Activated T-helper 2 cell treated with anti-CD3 and anti-CD28 coated beads, Interferon-gamma antibody, Interleukin-2, Interleukin-4, amounts not matched to agents 10 μg/mL and 5 μg/mL and 100 μg/mL, durations not matched to agents 14 hours and 24 hours and 36 hours (primary cell): ENCODE data around the gene ZFYVE28. TPM values are rescaled to one million over a fixed set of nuclear protein-coding genes. Genes with fewer than 3 reads are reported as not detected.
"Not testable (repeated sequence)": the region's sequence is repeated elsewhere in the genome, so short reads cannot be mapped to it uniquely, and the experiment has no call there.

Source experiments
- DNase-seq: peaks from one replicate; pipeline ENCODE4 v3.0.0; 2021; ENCODE audit warnings: low spot score
- H3K27ac Mint-ChIP-seq: one replicate; pipeline ENCODE4 v1.8.0; 2021; ENCODE audit warnings: mixed read lengths
- H3K27me3 Mint-ChIP-seq: one replicate; pipeline ENCODE4 v1.8.0; 2021; ENCODE audit warnings: low read depth, mixed read lengths
- H3K36me3 Mint-ChIP-seq: one replicate; pipeline ENCODE4 v1.8.0; 2021; ENCODE audit warnings: low read depth, mixed read lengths
- H3K4me1 Mint-ChIP-seq: one replicate; pipeline ENCODE4 v1.8.0; 2021; ENCODE audit warnings: low read depth, mixed read lengths
- H3K4me3 Mint-ChIP-seq: one replicate; pipeline ENCODE4 v1.8.0; 2021; ENCODE audit warnings: low read depth, mild to moderate bottlenecking, moderate library complexity, mixed read lengths
- H3K9me3 Mint-ChIP-seq: one replicate; pipeline ENCODE4 v1.8.0; 2021; ENCODE audit warnings: mixed read lengths
- intact Hi-C: fragments of 100-400 bp; cut with micrococcal nuclease; formaldehyde crosslinking; loops from one replicate; pipeline ENCODE4 v1.15.1; 2023
- total RNA-seq: library from RNA; stranded (reverse); gene quantifications from 2 replicates; pipeline ENCODE4 v1.2.3, GENCODE V29; 2022

Gene ZFYVE28
- total RNA-seq, 1 donor from 2014 or later: 10.0 TPM

GRCh38 chr4:2385516-2385915 is 32.9 kb downstream of the ZFYVE28 start:
- H3K4me1 Mint-ChIP-seq: peaks cover 4% of the 10 kb centered on the region
- H3K27ac Mint-ChIP-seq: no peak overlapping the region
- H3K9me3 Mint-ChIP-seq: no peaks in the 10 kb centered on the region
- intact Hi-C loops: no loop called here
- no peaks in the 10 kb centered on the region for H3K36me3 Mint-ChIP-seq
- no peaks in the 10 kb centered on the region for H3K27me3 Mint-ChIP-seq
- DNase-seq: no peak
- no peak overlapping the region for H3K4me3 Mint-ChIP-seq

GRCh38 chr4:2384245-2384644 is 34.2 kb downstream of the ZFYVE28 start:
- no peak overlapping the region for H3K27ac Mint-ChIP-seq
- intact Hi-C loops: no loop called here
- peaks cover 4% of the 10 kb centered on the region for H3K4me1 Mint-ChIP-seq
- H3K27me3 Mint-ChIP-seq: no peaks in the 10 kb centered on the region
- H3K36me3 Mint-ChIP-seq: no peaks in the 10 kb centered on the region
- H3K9me3 Mint-ChIP-seq: no peaks in the 10 kb centered on the region
- H3K4me3 Mint-ChIP-seq: no peak overlapping the region
- no peak for DNase-seq

- Mint-ChIP-seq H3K27me3 (no peaks in the 10 kb centered on the region), H3K4me3 (no peak overlapping the region), H3K9me3 (no peaks in the 10 kb centered on the region), H3K36me3 (no peaks in the 10 kb centered on the region), H3K4me1 (peaks cover 4% of the 10 kb centered on the region), H3K27ac (no peak overlapping the region)
- DNase-seq: no peak
- intact Hi-C loops: no loop called here
Observed at GRCh38 chr4:2383760-2384159, 34.7 kb downstream of the ZFYVE28 start.

GRCh38 chr4:2383220-2383631 is 35.2 kb downstream of the ZFYVE28 start:
- H3K27ac Mint-ChIP-seq, H3K9me3 Mint-ChIP-seq, H3K4me3 Mint-ChIP-seq, intact Hi-C loops, H3K36me3 Mint-ChIP-seq, H3K4me1 Mint-ChIP-seq, H3K27me3 Mint-ChIP-seq, DNase-seq: not testable (repeated sequence)

GRCh38 chr4:2382769-2383202 is 35.7 kb downstream of the ZFYVE28 start:
- H3K36me3 Mint-ChIP-seq, H3K4me1 Mint-ChIP-seq, DNase-seq, H3K4me3 Mint-ChIP-seq, H3K27ac Mint-ChIP-seq, intact Hi-C loops, H3K9me3 Mint-ChIP-seq, H3K27me3 Mint-ChIP-seq: not testable (repeated sequence)

GRCh38 chr4:2380589-2380988 is 37.9 kb downstream of the ZFYVE28 start:
- H3K27me3 Mint-ChIP-seq, H3K4me1 Mint-ChIP-seq, intact Hi-C loops, H3K27ac Mint-ChIP-seq, H3K36me3 Mint-ChIP-seq, H3K4me3 Mint-ChIP-seq, DNase-seq, H3K9me3 Mint-ChIP-seq: not testable (repeated sequence)

- Mint-ChIP-seq H3K27me3 (no peaks in the 10 kb centered on the region), H3K36me3 (peaks cover 1% of the 10 kb centered on the region), H3K4me1 (peaks cover 4% of the 10 kb centered on the region), H3K27ac (no peak overlapping the region), H3K4me3 (no peak overlapping the region), H3K9me3 (no peaks in the 10 kb centered on the region)
- no peak for DNase-seq
- intact Hi-C loops: no loop called here
Observed at GRCh38 chr4:2378898-2379297, 39.5 kb downstream of the ZFYVE28 start.

GRCh38 chr4:2378401-2378800 is 40.0 kb downstream of the ZFYVE28 start:
- Mint-ChIP-seq H3K36me3 (peaks cover 3% of the 10 kb centered on the region), H3K27ac (no peak overlapping the region), H3K9me3 (no peaks in the 10 kb centered on the region), H3K4me3 (no peak overlapping the region), H3K4me1 (peaks cover 3% of the 10 kb centered on the region), H3K27me3 (no peaks in the 10 kb centered on the region)
- intact Hi-C loops: no loop called here
- DNase-seq: no peak

- H3K9me3 Mint-ChIP-seq: no peaks in the 10 kb centered on the region
- no peaks in the 10 kb centered on the region for H3K4me1 Mint-ChIP-seq
- DNase-seq: no peak
- no peaks in the 10 kb centered on the region for H3K27me3 Mint-ChIP-seq
- intact Hi-C loops: no loop called here
- peaks cover 3% of the 10 kb centered on the region for H3K36me3 Mint-ChIP-seq
- H3K27ac Mint-ChIP-seq: no peak overlapping the region
- no peak overlapping the region for H3K4me3 Mint-ChIP-seq
Observed at GRCh38 chr4:2377241-2377640, 41.2 kb downstream of the ZFYVE28 start.

GRCh38 chr4:2375427-2375826 is 43.0 kb downstream of the ZFYVE28 start:
- intact Hi-C loops: no loop called here
- Mint-ChIP-seq H3K4me1 (no peaks in the 10 kb centered on the region), H3K27ac (no peak overlapping the region), H3K27me3 (no peaks in the 10 kb centered on the region), H3K9me3 (no peaks in the 10 kb centered on the region), H3K36me3 (peaks cover 3% of the 10 kb centered on the region), H3K4me3 (no peak overlapping the region)
- DNase-seq: no peak

GRCh38 chr4:2373532-2373931 is 44.9 kb downstream of the ZFYVE28 start:
- no peaks in the 10 kb centered on the region for H3K27me3 Mint-ChIP-seq
- H3K4me1 Mint-ChIP-seq: no peaks in the 10 kb centered on the region
- intact Hi-C loops: no loop called here
- H3K36me3 Mint-ChIP-seq: peaks cover 6% of the 10 kb centered on the region
- DNase-seq: no peak
- no peak overlapping the region for H3K27ac Mint-ChIP-seq
- no peak overlapping the region for H3K4me3 Mint-ChIP-seq
- H3K9me3 Mint-ChIP-seq: peaks cover 9% of the 10 kb centered on the region

GRCh38 chr4:2372488-2373030 is 45.9 kb downstream of the ZFYVE28 start:
- intact Hi-C loops: no loop called here
- Mint-ChIP-seq H3K27me3 (no peaks in the 10 kb centered on the region), H3K4me1 (no peaks in the 10 kb centered on the region), H3K4me3 (no peak overlapping the region), H3K27ac (no peak overlapping the region), H3K36me3 (peaks cover 6% of the 10 kb centered on the region), H3K9me3 (peaks cover 9% of the 10 kb centered on the region)
- no peak for DNase-seq

- Mint-ChIP-seq H3K27ac (no peak overlapping the region), H3K36me3 (peaks cover 6% of the 10 kb centered on the region), H3K9me3 (peaks cover 9% of the 10 kb centered on the region), H3K27me3 (no peaks in the 10 kb centered on the region), H3K4me1 (no peaks in the 10 kb centered on the region), H3K4me3 (no peak overlapping the region)
- DNase-seq: no peak
- intact Hi-C loops: no loop called here
Observed at GRCh38 chr4:2371765-2372487, 46.5 kb downstream of the ZFYVE28 start.
